ENCODE data around the gene CHKA.

CHKA gene

GRCh38 chr11:68033708-68034045, 87.5 kb downstream of the CHKA start:
- no peak for DNase-seq (ENCODE audit: low read depth in 2 of 3, low spot score in 1 of 3)

- DNase-seq (ENCODE audit: low read depth in 2 of 3, low spot score in 1 of 3): no peak
Observed at GRCh38 chr11:68032997-68033707, 88.0 kb downstream of the CHKA start.

- DNase-seq (ENCODE audit: low read depth in 2 of 3, low spot score in 1 of 3): no peak
Observed at GRCh38 chr11:68032003-68032402, 89.2 kb downstream of the CHKA start.

GRCh38 chr11:68031144-68031464, 90.1 kb downstream of the CHKA start:
- no peak for DNase-seq (ENCODE audit: low read depth in 2 of 3, low spot score in 1 of 3)

GRCh38 chr11:68030318-68031143, 90.7 kb downstream of the CHKA start, which contains the start of gene NDUFS8:
Gene NDUFS8 (plus strand): TSS chr11:68030681. CDS start chr11:68032152, 1,471 bp downstream.
- DNase-seq (ENCODE audit: low read depth in 2 of 3, low spot score in 1 of 3): peak; percentile 93 to 96 (median 94)

GRCh38 chr11:68028802-68029545, 92.2 kb downstream of the CHKA start:
- no peak for DNase-seq (ENCODE audit: low read depth in 2 of 3, low spot score in 1 of 3)

GRCh38 chr11:68027667-68028066, 93.5 kb downstream of the CHKA start:
- no peak for DNase-seq (ENCODE audit: low read depth in 2 of 3, low spot score in 1 of 3)

GRCh38 chr11:68026391-68027105, 94.6 kb downstream of the CHKA start:
- no peak for DNase-seq (ENCODE audit: low read depth in 2 of 3, low spot score in 1 of 3)

- DNase-seq (ENCODE audit: low read depth in 2 of 3, low spot score in 1 of 3): no peak
Observed at GRCh38 chr11:68025047-68025446, 96.1 kb downstream of the CHKA start.

GRCh38 chr11:68024508-68024907, 96.7 kb downstream of the CHKA start:
- no peak for DNase-seq (ENCODE audit: low read depth in 2 of 3, low spot score in 1 of 3)

- DNase-seq (ENCODE audit: low read depth in 2 of 3, low spot score in 1 of 3): no peak
Observed at GRCh38 chr11:68022531-68022930, 98.7 kb downstream of the CHKA start.

GRCh38 chr11:68021167-68021787, 99.9 kb downstream of the CHKA start:
- no peak for DNase-seq (ENCODE audit: low read depth in 2 of 3, low spot score in 1 of 3)

GRCh38 chr11:68020575-68020974, 100.6 kb downstream of the CHKA start:
- DNase-seq (ENCODE audit: low read depth in 2 of 3, low spot score in 1 of 3): no peak

GRCh38 chr11:68019486-68019885, 101.7 kb downstream of the CHKA start:
- no peak for DNase-seq (ENCODE audit: low read depth in 2 of 3, low spot score in 1 of 3)

- no peak for DNase-seq (ENCODE audit: low read depth in 2 of 3, low spot score in 1 of 3)
Observed at GRCh38 chr11:68018730-68019190, 102.4 kb downstream of the CHKA start.

- no peak for DNase-seq (ENCODE audit: low read depth in 2 of 3, low spot score in 1 of 3)
Observed at GRCh38 chr11:68017980-68018729, 103.0 kb downstream of the CHKA start.

GRCh38 chr11:68016904-68017817, 104.0 kb downstream of the CHKA start:
- DNase-seq (ENCODE audit: low read depth in 2 of 3, low spot score in 1 of 3): no peak

- no peak for DNase-seq (ENCODE audit: low read depth in 2 of 3, low spot score in 1 of 3)
Observed at GRCh38 chr11:68016161-68016903, 104.9 kb downstream of the CHKA start.

Data from stimulated activated CD4-positive, alpha-beta T cell treated with anti-CD3 and anti-CD28 coated beads, Interleukin-12 subunit alpha, Interleukin-12 subunit beta, amount 100 ng/mL, for 48 hours (primary cell).